GM18526 (cell line): ENCODE measurements around the gene TSGA10.

Experiments
- POLR2A ChIP-seq: IDR thresholded peaks from 3 replicates; pipeline ENCODE4 v1.6.1; 2011; ENCODE audit not compliant: insufficient read length; ENCODE audit errors: extremely low read depth

Gene TSGA10

DNA sequence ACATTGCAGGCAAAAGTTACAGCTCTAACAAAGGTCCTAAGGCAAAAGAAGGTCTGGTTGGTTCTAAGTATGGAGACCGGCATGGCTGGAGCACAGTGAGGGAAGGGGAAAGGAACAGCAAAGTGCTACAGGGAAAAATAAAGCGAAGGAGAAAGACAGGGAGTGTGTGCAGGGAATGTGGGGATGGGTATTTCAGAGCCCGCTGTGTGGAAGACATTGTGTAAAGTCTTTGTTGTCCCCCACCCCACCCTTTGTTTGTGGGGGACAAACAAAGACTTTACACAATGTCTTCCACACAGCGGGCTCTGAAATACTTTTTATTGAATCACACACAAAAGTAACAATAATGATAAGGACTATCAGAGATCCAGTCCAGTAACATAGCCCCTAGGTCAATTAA lies 42.1 kb downstream of the TSGA10 start:
- TF ChIP-seq POLR2A = no peak

DNA sequence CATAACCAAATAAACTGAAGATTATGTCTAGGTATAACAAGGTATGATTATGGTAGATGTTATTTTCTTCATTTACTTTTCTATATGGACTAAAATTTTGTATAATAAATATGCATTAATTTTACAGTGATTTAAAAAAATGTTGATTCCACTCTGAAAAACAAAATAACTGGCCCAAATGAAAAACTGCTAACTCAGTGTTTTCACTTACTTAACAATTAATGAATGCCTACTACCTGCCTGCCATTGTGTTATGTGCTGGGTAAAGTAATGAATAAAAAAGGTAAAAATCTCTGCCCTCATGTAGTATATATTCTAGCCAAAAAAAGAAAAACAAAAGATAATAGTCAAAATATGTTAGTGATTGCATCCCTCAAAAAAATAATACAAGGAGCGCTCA lies 42.8 kb downstream of the TSGA10 start:
- TF ChIP-seq POLR2A = no peak

DNA sequence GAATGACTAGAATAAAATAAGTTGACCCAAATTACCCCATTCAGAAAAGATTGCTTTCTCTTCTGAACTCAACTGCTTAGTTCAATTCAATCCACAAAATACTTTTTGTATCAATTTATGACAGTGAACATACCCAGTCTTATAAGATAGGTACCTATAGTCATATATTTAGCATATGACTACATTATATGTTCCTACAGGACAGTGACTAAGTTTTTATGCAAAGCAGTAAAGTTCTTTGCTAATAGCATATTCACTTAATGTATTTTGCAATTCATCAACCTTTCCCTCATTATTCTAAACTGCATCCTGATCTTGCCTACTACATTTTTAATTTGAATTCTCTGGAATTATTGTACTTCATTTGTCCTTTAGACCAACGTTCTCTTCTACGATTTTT lies 43.5 kb downstream of the TSGA10 start:
- TF ChIP-seq POLR2A = no peak

DNA sequence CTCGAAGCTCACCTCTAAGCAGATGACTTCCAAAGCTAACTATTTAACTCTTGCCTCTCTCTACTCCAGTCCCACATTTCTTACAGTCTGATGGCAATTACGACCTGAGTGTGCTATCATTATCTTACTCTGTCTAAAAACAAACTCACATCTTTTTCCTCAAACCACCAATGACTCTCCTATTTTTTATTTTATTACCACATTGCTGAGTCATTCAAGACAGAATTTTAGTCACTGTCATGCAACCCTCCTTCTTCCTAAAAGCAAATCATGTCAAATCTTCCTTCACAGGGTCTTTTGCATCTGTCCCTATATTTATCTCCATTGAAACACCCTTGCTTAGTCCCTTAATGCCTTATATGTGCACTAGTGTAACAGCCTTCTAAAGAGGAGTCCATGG lies 47.8 kb downstream of the TSGA10 start:
- no peak for TF ChIP-seq POLR2A

DNA sequence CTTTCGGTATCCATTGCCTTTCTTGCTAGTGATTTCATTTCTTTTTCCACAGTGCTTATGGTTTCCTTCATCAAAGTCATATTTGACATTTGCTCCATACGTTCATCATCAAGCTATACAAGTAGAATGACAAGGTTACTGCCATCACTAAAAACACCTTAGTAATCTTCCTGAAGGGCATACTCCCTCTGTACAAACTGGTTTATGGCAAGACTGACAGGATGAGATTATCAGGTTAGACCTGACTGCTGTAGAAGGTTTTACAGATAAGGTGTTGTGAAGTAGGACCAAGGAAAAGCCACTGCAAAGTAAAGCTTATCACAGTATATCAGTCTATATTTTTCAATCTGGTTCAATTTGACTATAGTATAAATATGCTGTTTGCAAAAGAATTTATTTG lies 50.7 kb downstream of the TSGA10 start:
- no peak for TF ChIP-seq POLR2A

DNA sequence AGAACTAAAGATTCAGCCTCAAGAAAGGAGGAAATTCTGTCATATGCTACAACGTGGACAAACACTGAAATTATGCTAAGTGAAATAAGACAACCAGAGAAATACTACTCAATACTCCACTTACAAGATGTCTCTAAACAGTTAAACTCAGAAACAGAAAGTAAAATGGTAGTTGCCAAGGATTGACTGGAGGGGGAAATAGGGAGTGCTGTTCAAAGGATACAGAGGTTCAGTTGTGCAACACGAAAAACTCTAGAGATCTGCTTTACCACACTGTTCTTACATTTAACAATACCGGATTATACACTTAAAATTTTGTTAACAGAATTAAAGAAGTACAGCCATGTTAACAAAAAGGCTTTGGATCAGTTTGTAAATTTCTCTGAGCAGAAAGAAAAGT lies 53.0 kb downstream of the TSGA10 start:
- no peak for TF ChIP-seq POLR2A

DNA sequence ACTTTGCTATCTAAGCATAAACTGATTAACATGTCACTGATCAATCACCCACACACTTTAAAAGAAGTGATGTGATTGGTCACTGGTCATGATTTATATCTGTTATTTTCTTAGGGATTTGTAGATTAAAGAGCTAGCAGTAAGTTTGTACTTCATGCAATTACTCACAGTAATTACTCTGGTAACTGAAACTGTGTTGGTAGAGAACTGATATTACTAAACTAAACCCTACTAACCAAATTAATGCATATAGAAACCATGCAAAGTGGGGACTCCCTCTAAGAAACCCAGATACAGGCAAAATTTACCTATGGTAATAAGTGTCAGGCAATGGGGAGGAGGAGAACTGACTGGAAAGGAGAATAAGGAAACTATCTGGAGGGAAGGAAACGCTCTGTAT lies 58.0 kb downstream of the TSGA10 start:
- no peak for TF ChIP-seq POLR2A

DNA sequence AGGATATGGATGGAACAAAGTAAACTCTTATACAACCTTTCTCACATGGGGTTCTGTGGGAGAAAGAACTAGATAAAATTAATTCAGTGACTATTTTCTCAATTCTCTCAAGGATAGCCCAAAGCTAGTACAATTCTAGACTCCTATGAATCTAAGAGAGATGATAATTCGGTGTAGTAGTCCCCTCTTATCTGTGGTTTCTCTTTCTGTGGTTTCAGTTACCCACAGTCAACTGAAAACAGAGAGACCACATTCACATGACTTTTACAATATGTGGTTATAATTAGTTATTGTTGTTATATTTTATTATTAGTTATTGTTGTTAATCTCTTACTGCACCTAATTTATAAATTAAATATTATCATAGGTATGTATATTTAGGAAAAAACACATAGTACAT lies 66.7 kb downstream of the TSGA10 start:
- TF ChIP-seq POLR2A = no peak

DNA sequence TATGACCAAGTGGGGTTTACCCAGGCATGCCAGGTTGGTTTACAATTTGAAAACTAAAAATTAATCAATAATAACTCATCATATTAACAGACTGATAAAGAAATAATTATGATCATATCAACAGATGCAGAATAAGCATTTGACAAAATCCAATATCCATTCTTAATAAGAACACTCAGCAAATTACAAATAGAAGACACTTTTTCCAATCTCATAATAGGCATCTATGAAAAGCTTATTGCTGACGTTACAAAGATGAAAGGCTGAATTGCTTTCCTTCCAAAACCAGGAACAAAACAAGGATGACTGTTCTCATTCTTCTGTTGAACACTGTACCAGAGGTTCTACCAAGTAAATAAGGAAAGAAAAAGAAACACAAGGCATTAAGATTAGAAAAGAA lies 68.4 kb downstream of the TSGA10 start:
- TF ChIP-seq POLR2A = no peak

DNA sequence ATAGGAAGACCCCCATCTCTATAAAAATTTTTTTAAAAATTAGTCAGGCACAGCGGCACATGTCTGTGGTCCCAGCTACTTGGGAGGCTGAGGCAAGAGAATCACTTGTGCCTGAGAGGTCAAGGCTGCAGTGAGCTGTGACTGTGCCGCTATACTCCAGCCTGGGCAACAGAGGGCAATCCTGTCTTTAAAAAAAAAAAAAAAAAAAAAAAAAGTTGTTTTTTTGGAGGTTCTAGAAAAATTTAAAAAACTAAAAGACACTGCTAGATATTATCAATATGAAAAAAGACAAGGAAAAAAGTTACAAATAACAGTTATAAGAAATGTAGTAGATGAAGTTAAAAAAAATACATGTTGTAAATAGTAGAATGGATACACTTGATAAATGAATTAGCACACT lies 69.3 kb downstream of the TSGA10 start:
- no peak for TF ChIP-seq POLR2A

DNA sequence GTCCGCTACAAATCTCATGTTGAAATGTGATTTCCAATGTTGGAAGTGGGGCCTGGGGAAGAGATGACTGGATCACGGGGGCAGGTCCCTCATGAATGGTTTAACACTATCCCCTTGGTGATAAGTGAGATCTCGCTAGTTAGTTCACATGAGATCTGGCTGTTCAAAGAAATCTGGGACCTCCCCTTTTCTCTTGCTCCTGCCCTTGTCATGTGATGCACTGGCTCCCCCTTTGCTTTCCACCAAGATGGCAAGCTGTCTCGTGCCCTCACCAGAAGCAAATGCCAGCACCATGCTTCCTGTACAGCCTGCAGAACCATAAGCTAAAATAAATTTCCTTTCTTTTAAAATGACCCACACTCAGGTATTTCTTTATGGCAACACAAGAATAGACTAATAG lies 70.5 kb downstream of the TSGA10 start:
- TF ChIP-seq POLR2A = no peak

DNA sequence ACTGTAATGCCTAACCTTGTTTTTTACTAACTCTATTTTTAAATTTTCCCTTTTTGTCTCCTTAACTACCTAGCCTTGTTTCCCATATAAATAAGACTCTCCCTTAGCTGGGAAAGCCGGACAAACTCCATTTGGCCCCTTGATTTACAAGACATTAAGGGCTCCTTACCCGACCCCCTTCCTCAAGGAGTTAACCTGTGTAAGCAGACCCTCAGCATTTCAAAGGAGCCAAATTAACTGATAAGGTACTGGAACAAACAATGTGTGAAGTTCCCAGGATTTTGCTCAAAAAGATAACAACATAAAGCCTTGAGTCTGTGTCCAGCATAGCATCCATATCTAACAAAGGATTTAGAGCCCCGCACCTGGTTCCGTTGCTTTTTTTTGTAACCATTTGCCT lies 72.9 kb downstream of the TSGA10 start:
- no peak for TF ChIP-seq POLR2A

DNA sequence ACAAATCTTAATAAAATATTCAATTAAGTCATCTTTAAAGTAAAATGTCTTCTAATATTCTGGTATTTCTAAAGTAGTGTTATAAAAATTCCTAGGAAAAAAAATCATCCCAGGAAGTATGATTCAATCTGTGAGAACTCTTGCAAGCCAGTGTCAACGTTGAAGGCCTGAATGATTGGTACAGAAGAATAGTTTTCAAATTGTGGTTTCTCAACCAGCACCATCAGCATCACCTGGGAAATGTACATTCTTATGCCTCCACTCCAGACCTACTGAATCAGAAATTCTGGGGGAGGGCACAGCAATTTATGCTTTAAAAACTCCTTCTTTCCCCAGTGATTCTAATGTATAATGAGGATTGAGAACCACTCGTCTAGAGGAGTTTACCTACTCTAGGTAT lies 75.5 kb downstream of the TSGA10 start:
- no peak for TF ChIP-seq POLR2A

DNA sequence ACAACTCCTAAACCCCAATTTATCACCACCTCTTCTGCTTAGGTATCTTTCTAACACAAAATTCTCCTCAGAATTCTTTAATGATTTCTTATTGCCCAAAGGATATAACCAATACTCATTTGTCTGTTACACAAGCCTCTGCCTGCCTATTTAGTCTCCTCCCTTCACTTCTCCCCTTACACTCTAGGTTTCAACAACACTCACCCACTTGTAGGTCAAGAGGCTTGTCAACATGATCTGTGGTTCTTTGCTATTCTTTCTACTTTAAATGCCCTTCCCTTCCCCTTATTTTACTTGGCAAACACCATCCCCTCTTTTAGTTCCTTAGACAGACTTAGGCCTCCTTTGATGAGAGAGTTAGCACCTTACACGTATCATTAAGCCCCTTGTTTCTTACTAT lies 82.2 kb downstream of the TSGA10 start:
- TF ChIP-seq POLR2A = no peak

DNA sequence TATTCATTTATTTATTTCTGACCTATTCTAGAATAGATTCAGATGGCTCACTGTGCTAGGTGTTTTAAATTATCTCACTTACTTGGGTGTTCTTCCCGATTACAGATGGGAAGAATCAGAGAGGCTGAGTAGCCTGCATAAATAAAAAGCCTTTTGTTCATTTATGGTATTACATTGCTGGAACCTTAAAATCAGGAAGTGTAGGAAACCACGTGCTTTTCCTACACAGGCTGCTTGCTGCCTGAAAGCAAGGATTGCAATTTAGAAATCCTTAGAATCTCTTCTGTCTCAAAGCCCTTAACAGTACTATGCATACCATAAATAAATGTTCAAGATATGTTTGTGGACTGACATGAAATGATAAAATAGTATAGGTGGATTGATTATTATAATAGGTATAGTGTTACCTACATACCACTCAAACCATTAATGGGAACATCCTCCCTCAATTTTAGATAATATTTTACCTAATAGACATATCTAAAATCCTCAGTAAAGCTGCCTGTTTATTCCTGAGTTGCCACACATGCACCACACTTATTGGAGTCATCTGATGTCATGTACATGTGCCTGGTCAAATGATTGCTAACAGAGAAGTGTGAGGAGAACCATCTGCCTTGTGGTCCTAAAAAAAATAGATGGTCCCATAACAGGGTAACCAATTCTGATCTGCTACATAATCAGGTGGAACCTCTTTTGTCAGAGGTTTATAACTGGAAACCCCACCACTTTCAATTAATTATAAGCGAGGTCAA lies 86.7 kb downstream of the TSGA10 start:
- no peak for TF ChIP-seq POLR2A

DNA sequence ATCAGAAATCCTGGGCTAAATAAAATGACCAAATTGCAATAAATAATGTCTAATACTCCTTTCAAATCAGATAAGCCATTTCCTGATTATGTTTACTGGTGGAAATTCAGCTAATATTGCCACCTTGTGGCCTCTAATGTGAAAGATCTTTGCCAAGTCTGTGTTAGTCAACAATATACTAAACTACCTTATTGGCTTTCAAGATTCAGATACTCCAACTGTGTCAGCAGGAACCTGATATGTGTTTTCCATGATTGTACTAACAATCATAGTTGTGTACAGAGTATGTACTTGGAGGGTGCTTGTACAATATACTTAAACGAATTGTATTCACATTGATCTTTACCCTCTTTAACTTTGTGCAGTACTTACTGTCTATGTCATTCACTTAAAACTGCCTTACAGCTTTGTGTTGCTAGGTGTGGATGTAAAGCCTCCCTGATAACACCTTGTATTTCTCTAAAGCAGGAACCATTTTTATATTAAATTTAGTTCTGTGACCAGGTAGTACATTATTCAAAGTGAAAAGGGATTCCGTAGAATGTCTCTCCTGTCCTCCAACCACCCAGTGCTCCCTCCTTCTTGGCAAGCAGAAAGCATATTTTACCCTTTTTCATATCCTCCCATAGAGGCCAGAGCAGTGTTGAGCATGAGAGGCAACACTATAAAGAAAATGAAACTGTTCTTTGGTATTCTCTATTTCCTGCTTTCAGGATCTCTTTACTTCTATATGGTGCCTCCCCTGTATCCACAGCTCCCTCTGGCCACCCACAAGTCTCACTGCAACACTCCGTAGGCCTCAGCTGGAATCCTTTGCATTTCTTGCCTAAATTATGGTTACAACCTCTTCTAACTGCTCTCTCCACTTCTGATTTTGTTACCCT lies 88.4 kb downstream of the TSGA10 start:
- no peak for TF ChIP-seq POLR2A
